NCI-H510A (cell line): Measurements from ENCODE around the gene POLR2C.
A peak's percentile ranks its signal among the peaks of the same experiment; 100 is the strongest.

Experiments used
- DNase-seq: peaks from one replicate; lab custom pipeline; 2025; lab: John Stamatoyannopoulos, UW

The POLR2C gene

DNA sequence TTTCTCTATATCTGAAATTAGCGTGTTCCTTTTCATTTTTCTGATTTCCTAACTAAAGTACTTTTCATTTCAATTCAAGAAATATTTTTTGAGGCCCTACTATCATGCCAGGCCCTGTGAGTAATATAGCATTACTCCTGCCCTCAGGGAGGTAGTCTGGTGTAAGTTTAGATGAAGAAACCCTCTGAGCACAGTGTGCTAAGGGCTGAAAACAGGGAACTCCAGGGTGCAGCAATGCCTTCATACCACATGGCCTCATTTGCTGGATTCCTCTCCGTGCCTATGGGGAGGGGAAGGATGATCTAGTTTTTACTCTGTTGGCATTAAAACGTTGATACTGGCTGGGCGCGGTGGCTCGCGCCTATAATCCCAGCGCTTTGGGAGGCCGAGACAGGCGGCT lies 10.5 kb upstream of the POLR2C start:
- DNase-seq = no peak

DNA sequence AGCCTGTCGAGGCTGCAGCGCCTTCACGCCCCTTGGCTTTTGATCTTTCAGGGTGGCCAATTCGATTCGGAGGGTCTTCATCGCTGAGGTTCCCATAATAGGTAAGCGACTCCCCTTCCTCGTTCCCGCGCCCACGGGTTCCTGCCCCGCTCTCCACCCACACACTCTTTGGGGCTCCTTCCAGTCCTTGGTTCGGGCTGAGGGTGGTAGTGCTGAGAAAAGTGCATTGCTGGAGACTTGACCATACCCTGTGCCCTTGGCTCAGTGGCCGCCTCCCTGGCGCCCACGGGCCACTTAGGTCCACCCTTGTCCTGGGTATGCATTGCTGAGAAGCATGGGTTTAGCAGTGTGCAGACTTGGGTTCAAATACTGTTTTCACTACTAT lies 491 bp downstream of the POLR2C start:
- no peak for DNase-seq

DNA sequence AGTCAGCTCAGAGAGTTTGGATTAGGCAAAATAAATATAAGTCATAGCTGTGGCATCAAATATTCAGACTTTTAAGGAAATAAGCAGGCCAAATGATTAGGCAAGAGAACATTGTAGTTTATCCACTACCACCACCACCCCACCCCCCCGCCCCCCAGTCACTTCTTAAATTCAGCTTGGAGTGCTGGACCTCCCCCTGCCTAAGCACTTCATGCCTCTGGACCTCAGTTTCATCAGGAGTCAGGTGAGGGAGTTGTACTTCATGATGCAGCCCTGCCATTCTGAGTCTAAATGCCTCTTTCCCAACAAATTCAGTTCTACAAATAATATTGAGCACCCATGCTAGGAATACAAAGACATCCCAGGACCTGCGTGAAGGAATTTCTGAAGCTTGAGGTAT lies 2.0 kb downstream of the POLR2C start:
- no peak for DNase-seq

DNA sequence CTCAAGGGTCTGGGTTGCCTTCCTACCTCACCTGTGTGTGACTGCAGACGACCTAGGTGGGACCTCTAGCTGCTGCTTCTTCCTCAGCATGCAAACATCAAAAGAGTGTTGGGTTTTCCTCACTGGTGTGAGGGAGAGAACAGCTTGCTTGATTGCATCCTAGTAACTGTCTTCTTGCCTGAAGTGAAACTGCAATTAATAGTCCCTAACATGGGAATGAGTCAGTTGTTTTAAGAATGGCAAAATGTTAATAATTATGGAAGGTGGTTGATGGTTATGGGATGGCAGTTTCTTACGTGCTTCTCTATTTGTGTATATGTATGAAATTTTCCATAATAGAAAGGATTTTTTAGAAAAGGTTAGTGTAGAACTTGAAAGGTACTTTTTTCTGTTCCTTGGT lies 5.9 kb downstream of the POLR2C start:
- no peak for DNase-seq

DNA sequence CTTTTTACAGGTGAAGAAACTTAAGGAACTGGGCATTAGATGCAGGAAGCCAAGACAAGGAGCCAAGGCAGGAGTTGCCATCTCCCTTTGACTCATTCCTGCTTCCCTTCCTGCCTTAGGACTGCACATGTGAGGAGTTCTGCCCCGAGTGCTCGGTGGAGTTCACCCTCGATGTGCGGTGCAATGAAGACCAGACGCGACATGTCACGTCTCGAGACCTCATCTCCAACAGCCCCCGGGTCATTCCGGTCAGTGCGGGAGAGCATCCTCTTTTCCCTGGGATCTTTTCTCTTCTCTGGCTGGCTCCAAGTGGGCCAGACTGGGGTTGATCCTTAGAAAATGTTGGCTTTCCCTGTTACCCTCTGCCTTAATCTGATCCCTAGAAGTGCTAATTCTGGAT lies 6.6 kb downstream of the POLR2C start:
- no peak for DNase-seq

DNA sequence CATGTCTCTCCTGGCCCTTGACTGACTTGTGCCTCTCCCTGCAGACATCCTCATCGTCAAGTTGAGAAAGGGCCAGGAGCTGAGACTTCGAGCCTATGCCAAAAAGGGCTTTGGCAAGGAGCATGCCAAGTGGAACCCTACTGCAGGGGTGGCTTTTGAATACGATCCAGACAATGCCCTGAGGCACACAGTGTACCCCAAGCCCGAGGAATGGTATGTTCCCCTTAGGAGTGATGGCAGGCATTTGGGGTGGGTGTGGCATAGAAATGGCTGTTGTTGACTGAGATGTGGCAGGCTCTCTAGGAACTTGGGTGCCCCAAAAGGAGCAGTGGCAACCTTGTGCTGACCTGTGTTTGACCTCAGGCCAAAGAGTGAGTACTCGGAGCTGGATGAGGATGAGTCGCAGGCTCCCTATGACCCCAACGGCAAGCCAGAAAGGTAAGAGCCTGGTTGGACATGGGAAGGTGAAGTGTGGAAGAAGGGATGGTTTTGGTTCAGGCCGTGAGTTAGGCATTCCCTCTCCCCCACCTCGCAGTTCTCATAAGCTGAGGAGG lies 7.5 kb downstream of the POLR2C start:
- no peak for DNase-seq

DNA sequence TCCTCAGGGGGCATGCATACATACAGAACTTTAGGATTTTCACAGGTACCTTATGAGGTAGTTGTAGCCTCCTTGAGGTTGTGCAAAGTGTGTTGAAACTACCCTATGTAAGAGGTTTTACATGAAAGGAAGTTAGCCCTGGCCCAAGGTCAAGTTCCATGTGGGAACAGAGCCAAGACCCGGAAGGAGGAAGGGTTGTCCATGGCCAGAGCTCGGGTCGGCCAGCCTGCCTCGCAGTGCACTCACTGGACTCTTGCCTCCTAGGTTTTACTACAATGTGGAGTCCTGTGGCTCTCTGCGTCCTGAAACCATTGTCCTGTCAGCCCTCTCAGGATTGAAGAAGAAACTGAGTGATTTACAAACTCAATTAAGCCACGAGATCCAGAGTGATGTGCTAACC lies 8.2 kb downstream of the POLR2C start:
- DNase-seq = no peak

DNA sequence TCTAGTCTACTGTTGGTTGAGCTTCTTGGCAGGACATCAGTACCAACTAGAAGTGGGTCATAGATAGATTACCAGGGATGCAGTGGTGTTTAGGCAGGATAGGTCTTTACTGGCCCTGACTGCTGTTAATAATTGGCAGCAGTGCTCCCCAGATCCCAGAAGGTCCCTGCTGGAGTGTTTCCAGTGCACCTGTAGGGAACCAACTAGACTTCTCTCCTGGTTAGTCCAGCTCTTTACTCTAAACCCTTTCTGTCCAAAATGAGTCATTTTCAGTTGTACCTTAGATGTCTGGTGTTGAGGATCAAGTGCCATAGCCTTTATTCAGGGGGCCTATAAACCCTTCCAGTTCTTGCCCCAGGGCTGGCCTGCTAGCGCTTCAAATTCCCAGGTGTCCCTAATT lies 8.7 kb downstream of the POLR2C start:
- DNase-seq = no peak

DNA sequence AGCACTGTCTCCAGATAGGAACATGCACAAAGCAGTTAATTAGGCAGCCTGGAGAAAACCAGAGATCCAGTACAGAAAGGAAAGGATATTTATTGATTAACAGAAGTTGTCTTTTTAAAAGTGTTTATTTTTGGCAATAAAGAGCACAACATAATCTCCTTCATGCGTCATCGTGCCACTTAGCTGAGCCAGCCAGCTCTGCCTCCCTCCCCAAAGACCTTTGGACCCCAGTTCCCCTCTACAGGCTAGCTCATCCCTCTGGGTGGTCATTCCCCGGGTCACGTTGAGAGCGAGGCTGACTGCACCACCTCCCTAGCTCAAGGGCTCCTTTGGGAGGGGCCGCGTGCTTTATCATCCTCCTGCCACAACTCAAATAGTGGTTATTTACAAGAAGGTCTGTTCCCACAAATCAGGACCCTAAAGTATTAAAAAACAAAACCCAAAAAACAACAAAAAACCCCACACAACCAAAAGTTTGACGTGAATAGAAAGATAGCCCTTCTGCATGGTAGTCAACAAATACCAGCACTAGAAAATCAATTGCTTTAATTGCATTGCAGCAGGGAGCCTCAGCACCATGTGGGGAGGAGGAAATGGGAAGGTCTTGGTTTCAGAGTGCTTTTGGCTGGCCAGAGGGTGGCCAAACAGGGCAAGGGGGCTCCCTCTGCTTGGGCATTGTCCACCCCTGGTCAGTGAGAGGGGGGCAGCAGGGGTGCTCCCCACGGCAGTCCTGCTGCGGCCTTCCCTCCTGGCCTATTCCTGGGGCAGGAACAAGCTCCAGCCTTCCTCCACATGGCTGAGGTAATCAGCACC lies 9.6 kb downstream of the POLR2C start:
- DNase-seq = no peak

DNA sequence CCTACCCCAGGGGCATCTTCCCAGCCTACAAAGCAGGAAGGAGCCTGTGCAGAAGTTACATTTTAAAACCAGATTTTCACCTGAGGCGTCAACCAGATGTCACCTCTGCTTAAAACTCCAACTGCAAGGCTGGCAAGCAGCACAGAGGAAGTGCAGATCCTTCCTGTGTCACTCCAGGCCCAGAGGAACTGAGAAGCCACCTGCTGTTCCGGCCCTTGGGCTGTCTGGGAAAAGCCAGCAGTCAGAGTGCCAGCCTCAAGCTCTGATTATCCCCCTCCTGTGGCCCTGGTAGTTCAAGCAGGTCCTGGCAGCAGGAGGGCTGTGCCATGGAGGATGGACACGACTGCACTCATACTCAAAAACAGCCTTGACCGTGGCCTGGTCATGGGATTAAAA lies 10.2 kb downstream of the POLR2C start:
- no peak for DNase-seq

DNA sequence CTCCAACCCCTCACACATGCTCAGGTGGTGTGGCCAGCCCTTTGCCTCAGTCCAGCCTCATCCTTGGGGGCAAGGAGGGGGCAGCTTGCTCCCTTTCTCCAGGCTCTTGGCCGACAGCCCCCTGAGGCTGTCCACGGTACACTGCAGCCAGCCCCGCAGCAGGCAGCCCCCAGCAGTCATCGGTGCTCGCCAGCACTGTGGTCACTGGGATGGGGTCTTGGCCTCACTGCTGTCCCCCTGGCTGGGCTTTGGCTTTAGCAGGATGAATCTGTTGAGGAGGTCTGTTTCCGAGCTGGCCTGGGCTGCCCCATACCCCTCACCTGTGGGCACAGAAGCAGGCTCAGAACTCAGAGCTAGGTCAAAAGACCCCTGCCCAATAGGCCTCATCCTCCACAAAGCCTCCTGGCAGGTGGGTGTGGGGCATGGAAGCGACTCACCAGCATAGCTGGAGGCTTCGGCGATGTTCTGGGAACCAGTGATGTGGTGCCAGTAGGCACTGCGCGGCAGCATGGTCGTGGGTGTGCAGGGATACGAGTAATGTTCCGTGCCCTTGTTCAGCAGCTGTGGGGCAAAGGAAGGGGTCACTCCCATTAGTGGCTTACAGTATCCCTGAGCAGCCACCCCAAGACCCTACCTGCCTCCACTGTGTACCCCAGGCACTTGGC lies 10.8 kb downstream of the POLR2C start:
- no peak for DNase-seq

DNA sequence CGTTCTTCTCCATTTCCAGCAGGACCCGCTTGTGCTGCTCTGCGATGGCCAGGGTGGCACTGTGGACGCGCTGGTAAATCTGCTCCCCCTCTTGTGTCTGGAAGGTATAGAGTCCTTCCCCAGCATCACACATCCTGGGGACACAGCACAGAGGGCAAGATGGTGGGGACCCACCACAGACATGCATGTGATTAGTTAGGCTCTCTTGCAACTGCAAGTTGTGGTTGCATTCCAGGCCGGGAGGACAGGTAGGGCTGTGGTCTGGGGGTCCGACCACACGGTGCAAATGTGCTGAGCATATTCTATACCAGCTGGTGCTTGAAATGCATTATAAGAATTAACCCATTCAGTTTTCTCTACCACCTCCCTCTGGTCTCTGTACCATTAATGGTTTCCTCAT lies 11.4 kb downstream of the POLR2C start:
- DNase-seq = no peak

DNA sequence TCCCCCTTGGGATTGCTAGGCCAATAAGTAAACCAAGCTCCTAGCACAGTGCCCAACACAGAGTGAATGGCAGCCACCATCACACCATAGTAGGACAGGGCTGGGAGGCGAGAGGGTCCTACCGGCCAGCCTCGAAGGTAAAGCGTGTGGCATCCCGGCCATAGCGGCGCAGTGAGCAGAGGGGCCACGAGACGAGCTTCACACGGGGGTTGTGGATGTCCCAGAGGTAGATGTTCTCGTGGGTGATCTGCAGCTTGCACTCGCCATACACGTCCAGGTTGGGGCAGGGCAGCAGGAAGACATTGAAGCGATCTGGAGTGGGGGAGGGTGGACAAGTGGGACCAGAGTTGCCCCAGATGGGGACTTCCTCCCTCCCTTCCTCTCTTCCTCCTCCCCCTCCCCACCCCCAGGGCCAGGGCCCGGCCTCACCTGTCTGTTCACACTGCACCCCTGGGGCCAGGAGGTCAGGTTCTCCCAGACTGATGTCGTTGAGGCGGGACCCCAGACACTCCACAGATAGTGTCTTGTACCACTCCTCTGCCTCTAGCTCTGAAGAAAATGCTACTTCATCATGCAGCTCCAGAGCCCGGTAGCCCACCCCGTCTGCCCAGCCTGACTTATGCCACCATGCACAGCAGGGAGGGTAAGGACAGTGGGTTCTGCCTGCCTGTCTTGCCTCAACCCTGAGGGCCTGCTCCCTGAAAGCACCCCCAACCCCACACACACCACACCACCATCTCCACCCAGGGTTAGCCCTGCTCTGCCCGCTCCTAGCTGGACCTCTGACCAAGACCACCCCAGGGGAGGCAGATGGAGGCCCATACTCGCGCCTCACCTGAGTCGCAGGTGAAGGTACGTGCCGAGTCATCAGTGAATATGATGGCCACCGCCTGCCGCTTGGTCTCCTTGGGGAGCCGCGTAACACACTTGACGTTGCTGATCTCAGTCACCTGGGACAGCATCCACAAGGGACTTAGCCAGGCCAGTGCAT lies 12.5 kb downstream of the POLR2C start:
- DNase-seq = no peak

DNA sequence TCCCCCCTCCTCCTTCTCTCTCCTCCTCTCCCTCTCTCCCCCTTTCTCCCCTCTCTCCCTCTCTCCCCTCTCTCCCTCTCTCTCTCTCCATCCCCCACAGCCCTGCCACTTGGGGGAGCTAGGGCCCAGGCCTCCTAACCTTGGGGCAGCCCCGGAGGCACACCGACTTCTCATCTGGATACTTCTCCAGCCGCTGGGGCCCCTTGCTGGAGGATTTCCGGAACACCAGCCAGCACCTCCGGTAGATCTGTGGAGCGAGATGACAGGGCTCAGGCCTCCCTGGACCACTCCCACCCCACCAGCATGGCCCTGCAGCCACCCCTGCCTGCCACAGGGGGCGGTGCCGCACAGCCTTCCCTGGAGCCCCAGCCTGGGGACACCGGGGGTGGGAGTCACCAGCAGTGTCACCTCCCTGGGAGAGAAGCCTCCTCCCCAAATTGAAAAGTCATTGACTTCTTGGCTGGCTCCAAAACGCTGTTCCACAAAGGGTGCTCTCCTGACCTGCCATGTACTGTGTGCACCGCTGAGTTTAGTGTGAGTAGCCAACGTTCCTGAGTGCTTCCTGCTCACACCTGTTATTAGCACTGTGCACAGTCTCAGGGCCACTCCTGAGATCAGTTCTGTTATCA lies 13.3 kb downstream of the POLR2C start:
- DNase-seq = peak; percentile 81

DNA sequence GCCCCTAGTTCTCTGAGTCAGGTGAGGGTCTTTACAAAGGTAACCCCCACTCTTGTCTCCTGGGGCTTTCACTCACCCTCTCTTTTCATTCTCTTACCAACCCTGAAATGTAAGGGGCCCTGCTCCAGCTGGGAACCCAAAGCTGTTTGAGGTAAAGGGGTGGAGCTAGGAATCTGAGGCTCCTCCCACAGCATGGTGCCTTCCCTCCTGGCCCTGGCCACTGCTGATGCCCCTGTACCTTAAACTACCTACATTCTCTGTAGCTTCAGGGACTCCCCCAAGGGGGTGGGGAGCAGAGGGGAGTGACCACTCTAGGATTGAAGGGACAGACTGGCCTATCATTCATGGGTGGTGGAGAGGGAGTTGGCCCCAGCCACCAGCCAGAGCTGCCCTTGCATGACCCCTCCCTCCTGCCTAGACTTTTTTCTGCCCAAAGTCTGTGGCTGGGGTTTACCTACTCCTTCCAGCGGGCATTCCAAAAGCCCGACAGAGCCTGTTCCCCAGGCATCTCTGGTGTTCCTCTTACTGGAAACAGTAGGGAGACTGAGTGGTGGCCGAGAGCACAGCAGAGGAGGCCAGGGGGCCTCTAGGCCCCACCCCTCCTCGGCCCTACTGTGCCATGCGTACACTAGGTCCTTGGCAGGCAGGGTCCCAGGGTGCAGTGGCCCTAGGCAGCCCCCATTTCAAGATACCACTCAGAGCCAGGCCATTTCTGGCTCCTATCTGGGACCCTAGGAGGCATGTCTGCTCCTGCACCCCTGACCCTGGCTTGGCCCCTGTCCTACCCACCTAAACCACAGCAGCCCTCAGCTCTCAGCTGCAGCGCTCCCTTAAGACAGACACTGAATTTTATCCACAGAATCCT lies 14.3 kb downstream of the POLR2C start:
- no peak for DNase-seq

DNA sequence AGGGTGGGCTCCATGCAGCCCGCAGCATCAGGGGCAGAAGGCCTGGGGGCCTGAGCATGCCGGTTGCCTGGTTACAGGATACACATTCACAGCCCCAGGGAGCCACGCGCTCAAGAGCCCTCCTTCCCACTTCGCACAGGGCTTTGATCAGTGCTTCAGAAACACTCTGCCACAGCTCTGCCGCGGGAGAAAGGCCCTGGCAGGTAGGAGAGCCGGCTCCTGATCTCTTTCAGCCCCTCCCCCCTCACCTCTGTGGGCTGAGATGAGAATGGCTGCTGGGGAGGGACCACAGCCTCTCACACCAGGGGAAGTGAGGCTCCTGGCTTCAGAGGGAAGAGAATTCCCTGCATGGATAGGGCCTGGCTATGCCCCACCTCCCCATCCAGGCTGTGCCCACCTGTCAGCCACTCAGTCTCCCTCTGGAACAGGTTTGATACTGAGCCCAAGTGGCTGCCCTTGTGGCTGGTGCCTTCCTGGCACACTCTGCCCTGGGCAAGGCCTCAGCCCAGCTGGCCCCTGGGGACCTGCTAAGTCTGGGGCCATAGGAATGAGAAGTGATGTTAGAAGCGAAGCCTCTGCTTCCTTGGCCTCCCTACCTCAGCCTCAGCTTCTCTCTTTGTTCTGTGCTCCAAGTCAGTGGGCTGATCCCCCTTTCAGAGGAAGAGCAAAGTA lies 15.2 kb downstream of the POLR2C start:
- no peak for DNase-seq

DNA sequence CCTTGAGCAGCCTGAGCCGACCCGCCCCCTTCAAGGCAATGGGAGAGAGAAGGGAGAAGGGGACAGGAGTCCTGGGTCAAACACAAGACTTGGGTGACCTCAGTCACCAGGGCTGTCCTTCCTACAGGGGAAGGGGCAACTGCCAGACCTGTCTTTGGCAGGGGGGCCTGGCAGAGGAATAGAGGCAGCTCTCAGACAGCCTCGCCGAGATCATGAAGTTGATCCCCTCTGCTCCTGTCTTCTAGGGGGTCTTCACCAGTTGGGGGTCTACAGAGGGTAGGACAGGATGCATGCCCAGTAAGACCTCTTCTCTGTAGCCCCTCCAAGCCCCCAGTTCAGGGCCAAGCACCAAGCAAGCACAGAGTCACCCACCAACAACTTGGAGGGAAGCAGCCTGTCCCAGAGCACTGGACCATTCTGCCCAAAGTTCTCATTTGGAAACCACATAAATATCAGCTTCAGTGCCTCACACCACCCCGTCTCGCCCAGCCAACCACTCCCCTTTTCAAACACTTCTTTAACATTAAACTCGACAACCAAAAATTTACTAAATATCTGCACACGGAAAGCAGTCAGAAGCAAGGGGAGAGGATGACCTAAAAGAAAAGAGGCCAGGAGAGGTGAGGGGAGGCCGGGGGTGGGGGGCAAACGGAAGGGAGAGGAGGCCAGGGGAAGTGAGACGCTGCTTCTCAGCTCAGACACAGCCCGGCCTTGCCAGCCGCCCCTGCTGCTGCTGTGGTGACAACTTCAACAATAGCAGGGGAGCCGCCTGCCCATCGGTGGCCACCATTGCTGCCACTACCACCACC lies 16.1 kb downstream of the POLR2C start:
- no peak for DNase-seq

DNA sequence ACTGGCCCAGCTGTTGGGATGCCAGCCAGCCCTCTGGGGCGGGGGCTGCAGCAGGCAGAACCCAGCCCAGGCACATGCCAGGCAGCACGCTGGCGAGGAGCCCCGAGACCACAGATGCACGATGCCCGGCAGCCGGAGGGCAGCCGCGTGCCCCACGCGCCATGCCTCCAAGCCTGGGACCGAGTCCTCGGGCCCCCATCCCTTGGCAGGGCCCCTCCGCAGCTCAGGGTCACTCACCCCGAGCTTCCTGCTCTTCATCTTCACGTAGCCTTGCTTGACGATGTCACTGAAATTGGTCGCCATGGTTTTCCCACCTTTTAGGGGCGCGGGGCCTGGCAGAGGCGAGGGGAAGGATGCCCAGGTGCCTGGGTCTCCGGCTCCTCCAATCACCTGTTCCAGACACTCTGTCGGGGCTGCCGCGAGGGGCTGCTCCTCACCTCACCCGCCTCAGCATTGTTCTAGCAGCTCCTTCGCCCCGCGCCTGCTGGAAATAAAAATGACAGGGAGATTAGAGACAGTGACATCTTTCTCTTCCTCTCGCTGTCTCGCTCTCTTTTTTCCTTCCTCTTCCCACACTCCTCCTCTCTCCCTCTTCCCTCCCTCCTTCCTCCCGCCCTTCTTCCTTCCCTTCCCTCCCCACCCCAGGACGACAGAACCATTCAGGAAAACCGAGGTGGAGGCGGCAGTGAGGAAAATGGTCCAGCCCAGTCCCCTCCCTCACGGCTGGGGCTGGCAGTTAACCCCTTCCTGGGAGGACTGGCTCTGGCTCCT lies 16.9 kb downstream of the POLR2C start:
- peak; percentile 62 for DNase-seq
